HCT116 (cell line): Measurements from ENCODE around the gene CCDC15. TPM values are rescaled to one million over a fixed set of nuclear protein-coding genes. Genes with fewer than 3 reads are reported as not detected.

Source experiments
- ATAC-seq: fragments of 200-7000 bp; cut with Tn5 transposase; 2 replicates; pipeline ENCODE4 v1.9.1; 2020; ENCODE audit warnings: mild to moderate bottlenecking, moderate library complexity
- BruUV-seq: library from RNA; stranded (reverse); fragments of 400-500 nt; replicated peaks from 2 replicates; lab custom pipeline; 2021; lab: Mats Ljungman, UMichigan
- CTCF ChIA-PET: fragments of 300-600 bp; sonication (Branson Sonifier 250); formaldehyde crosslinking; loops from one replicate; lab custom pipeline; 2021; ENCODE audit warnings: antibody characterized with exemption; lab: Charles Lee
- POLR2A ChIA-PET: fragments of 300-600, 350-600 bp; sonication (Branson Sonifier 250); formaldehyde crosslinking; loops from one replicate; lab custom pipeline; 2021; ENCODE audit warnings: antibody characterized with exemption; lab: Charles Lee
- RAD21 ChIA-PET, 2 experiments: fragments of 300-600 bp; sonication (Branson Sonifier 250); formaldehyde crosslinking; loops; one replicate each; lab custom pipeline; 2023; ENCODE audit warnings: low total read pairs in 2 of 2; ENCODE audit not compliant: uncharacterized antibody in 2 of 2, unreplicated experiment in 2 of 2, low non-redundant PET in 1 of 2; lab: Charles Lee
- DNase-seq: peaks from one replicate; pipeline ENCODE4 v3.0.0-alpha.2; 2010; ENCODE audit warnings: low read depth, low spot score
- H2AFZ ChIP-seq: fragments of 200-600 bp; shearing (Covaris generic), sonication (generic); 2 replicates; pipeline ENCODE4 v1.6.1; 2017; ENCODE audit warnings: low read depth, mixed run types, mixed read lengths, antibody characterized with exemption, low read length; ENCODE audit not compliant: poor library complexity, severe bottlenecking
- H3K27ac ChIP-seq: 2 replicates; pipeline ENCODE4 v1.5.1; 2012; ENCODE audit warnings: low read depth, low read length
- H3K27me3 ChIP-seq: fragments of 200-600 bp; sonication (generic); 2 replicates; pipeline ENCODE4 v1.6.1; 2016; ENCODE audit warnings: mixed run types, low read length, mixed read lengths; ENCODE audit not compliant: insufficient read depth
- H3K36me3 ChIP-seq, 2 experiments: fragments of 200-500 bp in 1 of 2; fragments of 200-600 bp in 1 of 2; sonication (Bioruptor generic) in 1 of 2; sonication (generic) in 1 of 2; 2 replicates each; pipeline versions ENCODE4 v1.5.1 to v1.6.1; 2014 to 2016; ENCODE audit warnings: low read length in 2 of 2, inconsistent platforms in 1 of 2, mixed read lengths in 1 of 2, mixed run types in 1 of 2; ENCODE audit not compliant: insufficient read depth in 2 of 2, control insufficient read depth in 1 of 2
- H3K4me1 ChIP-seq, 2 experiments: fragments of 200-600 bp in 1 of 2; sonication (generic) in 1 of 2; 2 replicates each; pipeline versions ENCODE4 v1.5.1 to v1.6.1; 2012 to 2017; ENCODE audit warnings: low read length in 2 of 2, inconsistent platforms in 1 of 2, mild to moderate bottlenecking in 1 of 2, mixed read lengths in 1 of 2, mixed run types in 1 of 2, moderate library complexity in 1 of 2; ENCODE audit not compliant: insufficient read depth in 2 of 2, control insufficient read depth in 1 of 2
- H3K4me2 ChIP-seq: fragments of 200-600 bp; sonication (generic); 2 replicates; pipeline ENCODE4 v1.6.1; 2017; ENCODE audit warnings: mixed run types, low read length, mixed read lengths
- H3K4me3 ChIP-seq, 2 experiments: fragments of 200-600 bp in 1 of 2; sonication (generic) in 1 of 2; replicated peaks in 1 of 2; 2 replicates each; pipeline ENCODE4 v1.5.1; 2011 to 2016; ENCODE audit warnings: low read length in 2 of 2, control low read depth in 1 of 2, low read depth in 1 of 2, mild to moderate bottlenecking in 1 of 2, mixed read lengths in 1 of 2, mixed run types in 1 of 2
- H3K79me2 ChIP-seq: fragments of 200-600 bp; sonication (generic); 2 replicates; pipeline ENCODE4 v1.6.1; 2017; ENCODE audit warnings: mild to moderate bottlenecking, mixed run types, low read length, moderate library complexity, mixed read lengths; ENCODE audit not compliant: insufficient read depth
- H3K9ac ChIP-seq: fragments of 200-600 bp; sonication (generic); 2 replicates; pipeline ENCODE4 v1.6.1; 2016; ENCODE audit warnings: low read length, mixed read lengths
- H3K9me2 ChIP-seq: fragments of 200-600 bp; sonication (generic), shearing (Covaris generic); 2 replicates; pipeline ENCODE4 v1.6.1; 2017; ENCODE audit warnings: mixed run types, mild to moderate bottlenecking, moderate library complexity; ENCODE audit not compliant: insufficient read depth
- H3K9me3 ChIP-seq, 2 experiments: fragments of 200-500 bp in 1 of 2; fragments of 200-600 bp in 1 of 2; sonication (Bioruptor generic) in 1 of 2; sonication (generic) in 1 of 2; 2 replicates each; pipeline ENCODE4 v1.6.1; 2014 to 2017; ENCODE audit warnings: low read length in 2 of 2, mixed read lengths in 2 of 2, inconsistent platforms in 1 of 2, low read depth in 1 of 2, mild to moderate bottlenecking in 1 of 2, mixed run types in 1 of 2, moderate library complexity in 1 of 2; ENCODE audit not compliant: control insufficient read depth in 1 of 2, insufficient read depth in 1 of 2
- H4K20me1 ChIP-seq: fragments of 200-600 bp; sonication (generic), shearing (Covaris generic); 2 replicates; pipeline ENCODE4 v1.6.1; 2017; ENCODE audit warnings: mixed run types, mild to moderate bottlenecking, moderate library complexity; ENCODE audit not compliant: insufficient read depth
- CBX3 ChIP-seq: IDR thresholded peaks from 2 replicates; pipeline ENCODE4 v1.6.1; 2012; ENCODE audit warnings: low read depth
- CTCF ChIP-seq, 3 experiments: fragments of 200-600 bp in 1 of 3; sonication (generic) in 1 of 3; IDR thresholded peaks in 2 of 3; conservative IDR thresholded peaks in 1 of 3; 2 replicates each; pipeline ENCODE4 v1.5.1; 2012 to 2017; ENCODE audit warnings: low read depth in 2 of 3, low read length in 2 of 3, antibody characterized with exemption in 1 of 3, borderline replicate concordance in 1 of 3, control low read depth in 1 of 3, mild to moderate bottlenecking in 1 of 3, mixed read lengths in 1 of 3, mixed run types in 1 of 3, moderate library complexity in 1 of 3; ENCODE audit not compliant: insufficient read depth in 1 of 3
- EGR1 ChIP-seq: IDR thresholded peaks from 2 replicates; pipeline ENCODE4 v1.6.1; 2012; ENCODE audit warnings: low read depth
- ELF1 ChIP-seq: IDR thresholded peaks from 2 replicates; pipeline ENCODE4 v1.6.1; 2012; ENCODE audit warnings: low read depth, borderline replicate concordance
- EZH2 ChIP-seq: fragments of 200-600 bp; sonication (generic); IDR thresholded peaks from 2 replicates; pipeline ENCODE4 v1.6.1; 2017; ENCODE audit warnings: antibody characterized with exemption, mixed run types
- EZH2phosphoT487 ChIP-seq: fragments of 200-600 bp; IDR thresholded peaks from 2 replicates; pipeline ENCODE4 v1.6.1; 2018; ENCODE audit warnings: antibody characterized with exemption, borderline replicate concordance
- FOSL1 ChIP-seq: IDR thresholded peaks from 2 replicates; pipeline ENCODE4 v1.6.1; 2012; ENCODE audit warnings: low read depth
- JUND ChIP-seq: IDR thresholded peaks from 2 replicates; pipeline ENCODE4 v1.6.1; 2012
- MAX ChIP-seq: IDR thresholded peaks from 2 replicates; pipeline ENCODE4 v1.6.1; 2012
- RAD21 ChIP-seq: IDR thresholded peaks from 2 replicates; pipeline ENCODE4 v1.6.1; 2012; ENCODE audit warnings: low read depth, mild to moderate bottlenecking
- SIN3A ChIP-seq: IDR thresholded peaks from 2 replicates; pipeline ENCODE4 v1.6.1; 2012; ENCODE audit warnings: low read depth
- SP1 ChIP-seq: IDR thresholded peaks from 2 replicates; pipeline ENCODE4 v1.6.1; 2012; ENCODE audit warnings: low read depth
- SRF ChIP-seq: IDR thresholded peaks from 2 replicates; pipeline ENCODE4 v1.6.1; 2012; ENCODE audit warnings: low read depth
- TCF7L2 ChIP-seq: IDR thresholded peaks from 2 replicates; pipeline ENCODE4 v1.7.0; 2011; ENCODE audit warnings: borderline replicate concordance, inconsistent platforms; ENCODE audit not compliant: insufficient read depth, insufficient read length; ENCODE audit errors: extremely low read depth
- YY1 ChIP-seq: IDR thresholded peaks from 2 replicates; pipeline ENCODE4 v1.6.1; 2011; ENCODE audit warnings: low read length, low read depth, moderate library complexity, mild to moderate bottlenecking; ENCODE audit not compliant: insufficient replicate concordance; ENCODE audit errors: extremely low read depth
- ZBTB33 ChIP-seq: IDR thresholded peaks from 2 replicates; pipeline ENCODE4 v1.6.1; 2011; ENCODE audit warnings: mild to moderate bottlenecking, low read length, moderate library complexity; ENCODE audit not compliant: insufficient replicate concordance; ENCODE audit errors: extremely low read depth
- ZFX ChIP-seq: fragments of 450-650 bp; IDR thresholded peaks from 2 replicates; pipeline ENCODE4 v1.6.1; 2017
- ZNF274 ChIP-seq: fragments of 200-500 bp; sonication (Bioruptor generic); IDR thresholded peaks from 2 replicates; pipeline ENCODE4 v1.6.1; 2014; ENCODE audit warnings: mild to moderate bottlenecking, low read depth, low read length, inconsistent platforms
- intact Hi-C: fragments of 100-400 bp; cut with micrococcal nuclease; formaldehyde crosslinking; loops from 2 replicates; pipeline ENCODE4 v1.10.0; 2022
- total RNA-seq: library from RNA; stranded (reverse); gene quantifications from one replicate; pipeline ENCODE4 v1.2.1, GENCODE V29; 2021; ENCODE audit not compliant: unreplicated experiment

CCDC15 gene
- total RNA-seq, 1 experiment from 2014 or later: 2.4 TPM

GRCh38 chr11:124976531-124976930 is 22.5 kb downstream of the CCDC15 start:
- no peaks in the 10 kb centered on the region for H3K36me3 ChIP-seq
- H3K27me3 ChIP-seq: no peaks in the 10 kb centered on the region
- DNase-seq (no peak), ATAC-seq (no peak)
- TF ChIP-seq JUND (no peak), MAX (no peak), ZNF274 (no peak), ZBTB33 (no peak), FOSL1 (no peak), RAD21 (no peak), EGR1 (no peak), YY1 (no peak)
- H3K9me2 ChIP-seq: no peaks in the 10 kb centered on the region; the same call in 1 of the 2 replicates
- intact Hi-C loops: no loop called here
- no peaks in the 10 kb centered on the region for H3K9me3 ChIP-seq
- BruUV-seq: no TSS peak
- H2AFZ ChIP-seq: no peak overlapping the region
- H3K9ac ChIP-seq: no peak overlapping the region
- no peak overlapping the region for H3K4me2 ChIP-seq
- no peak overlapping the region for H3K4me3 ChIP-seq
- ChIA-PET CTCF (no interaction called here), POLR2A (no interaction called here), RAD21 (no interaction called here)
- H3K27ac ChIP-seq: no peak overlapping the region
- no peaks in the 10 kb centered on the region; the same call in 1 of the 2 replicates for H4K20me1 ChIP-seq
- H3K79me2 ChIP-seq: no peaks in the 10 kb centered on the region
- no peaks in the 10 kb centered on the region for H3K4me1 ChIP-seq

GRCh38 chr11:124977006-124977405 is 23.0 kb downstream of the CCDC15 start:
- ChIA-PET CTCF (no interaction called here), POLR2A (no interaction called here), RAD21 (no interaction called here)
- no peaks in the 10 kb centered on the region for H3K27me3 ChIP-seq
- H3K27ac ChIP-seq: no peak overlapping the region
- H3K36me3 ChIP-seq: no peaks in the 10 kb centered on the region
- H4K20me1 ChIP-seq: no peaks in the 10 kb centered on the region; the same call in 1 of the 2 replicates
- no peak overlapping the region for H3K9ac ChIP-seq
- H2AFZ ChIP-seq: no peak overlapping the region
- intact Hi-C loops: no loop called here
- H3K79me2 ChIP-seq: no peaks in the 10 kb centered on the region
- H3K4me1 ChIP-seq: no peaks in the 10 kb centered on the region
- ATAC-seq (no peak), DNase-seq (no peak)
- no peak overlapping the region for H3K4me3 ChIP-seq
- H3K4me2 ChIP-seq: no peak overlapping the region
- no peaks in the 10 kb centered on the region; the same call in 1 of the 2 replicates for H3K9me2 ChIP-seq
- peaks cover 0 to 2% of the 10 kb centered on the region in 2 experiments; a peak in 1 of 4 replicates for H3K9me3 ChIP-seq
- BruUV-seq: no TSS peak
- TF ChIP-seq FOSL1: no peak
- TF ChIP-seq CBX3: no peak
- no peak for TF ChIP-seq RAD21
- TF ChIP-seq SIN3A: no peak
- no peak for TF ChIP-seq ELF1
- TF ChIP-seq CTCF (IDR thresholded peaks at IDR 0.05 in 2 of 3, conservative IDR thresholded peaks at IDR 0.05 in 1 of 3; ENCODE audit: borderline replicate concordance in 1 of 3, insufficient read depth in 1 of 3, low read depth in 2 of 3, low read length in 2 of 3): no peak
- no peak for TF ChIP-seq YY1
- TF ChIP-seq SRF: no peak
- no peak for TF ChIP-seq EZH2phosphoT487
- TF ChIP-seq EZH2: no peak
- TF ChIP-seq ZNF274: no peak
- no peak for TF ChIP-seq EGR1
- TF ChIP-seq SP1: no peak
- no peak for TF ChIP-seq ZFX
- no peak for TF ChIP-seq TCF7L2
